ENCODE data around the gene NOTCH1.

DNA sequence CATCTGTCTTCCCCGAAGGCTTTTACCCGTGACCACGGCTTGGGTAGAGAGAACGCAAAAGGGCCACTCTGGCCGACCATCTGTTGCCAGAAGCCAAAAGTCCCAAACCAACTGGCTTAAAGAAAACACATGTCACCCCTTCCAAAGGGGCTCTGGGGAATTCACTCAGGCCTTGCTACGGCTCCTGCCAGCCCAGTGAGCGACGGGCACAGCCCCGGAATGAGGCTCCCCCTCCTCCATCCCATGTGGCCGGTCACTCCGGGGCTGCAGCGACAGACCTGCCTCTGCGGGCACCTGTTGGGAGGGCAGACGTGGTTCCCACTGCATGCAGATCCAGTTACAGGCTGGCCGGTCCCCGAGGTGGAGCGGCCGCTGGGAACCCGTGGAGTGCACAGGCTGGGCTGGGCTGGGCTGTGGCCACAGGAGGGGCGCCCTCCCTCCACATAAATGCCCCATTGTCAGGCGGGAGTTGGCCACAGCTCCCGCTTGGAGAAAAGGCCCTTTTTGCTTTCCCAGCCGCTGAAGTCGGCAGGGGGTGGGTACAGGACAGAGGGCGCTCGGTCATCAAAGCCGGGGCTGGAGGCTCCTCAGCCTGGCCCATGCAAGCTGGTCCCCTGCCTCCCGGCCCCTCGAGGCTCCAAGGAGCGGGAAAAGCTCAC is 19.9 kb downstream of the NOTCH1 start:
- TF ChIP-seq POLR2A (IDR thresholded peaks at IDR 0.05; ENCODE audit: insufficient read depth in 1 of 2, low read depth in 2 of 2, low read length in 2 of 2) (no peak), PPARG (CRISPR knock-in tag; conservative IDR thresholded peaks at IDR 0.05) (no peak), ARNTL (CRISPR knock-in tag; IDR thresholded peaks at IDR 0.05) (no peak), FOXP1 (IDR thresholded peaks at IDR 0.05) (no peak), FOXP1 (CRISPR knock-in tag; IDR thresholded peaks at IDR 0.05) (no peak), FOSL1 (CRISPR knock-in tag; IDR thresholded peaks at IDR 0.05; ENCODE audit: borderline replicate concordance) (no peak), NFE2L1 (CRISPR knock-in tag; IDR thresholded peaks at IDR 0.05; ENCODE audit: borderline replicate concordance) (no peak), ZFP37 (CRISPR knock-in tag; IDR thresholded peaks at IDR 0.05; ENCODE audit: borderline replicate concordance) (no peak), TCF7L2 (IDR thresholded peaks at IDR 0.05; ENCODE audit: low read depth, low read length) (no peak), ATAD3A (CRISPR knock-in tag; IDR thresholded peaks at IDR 0.05) (no peak), ZSCAN30 (CRISPR knock-in tag; IDR thresholded peaks at IDR 0.05) (no peak)
- TF ChIP-seq, protein P1, sequence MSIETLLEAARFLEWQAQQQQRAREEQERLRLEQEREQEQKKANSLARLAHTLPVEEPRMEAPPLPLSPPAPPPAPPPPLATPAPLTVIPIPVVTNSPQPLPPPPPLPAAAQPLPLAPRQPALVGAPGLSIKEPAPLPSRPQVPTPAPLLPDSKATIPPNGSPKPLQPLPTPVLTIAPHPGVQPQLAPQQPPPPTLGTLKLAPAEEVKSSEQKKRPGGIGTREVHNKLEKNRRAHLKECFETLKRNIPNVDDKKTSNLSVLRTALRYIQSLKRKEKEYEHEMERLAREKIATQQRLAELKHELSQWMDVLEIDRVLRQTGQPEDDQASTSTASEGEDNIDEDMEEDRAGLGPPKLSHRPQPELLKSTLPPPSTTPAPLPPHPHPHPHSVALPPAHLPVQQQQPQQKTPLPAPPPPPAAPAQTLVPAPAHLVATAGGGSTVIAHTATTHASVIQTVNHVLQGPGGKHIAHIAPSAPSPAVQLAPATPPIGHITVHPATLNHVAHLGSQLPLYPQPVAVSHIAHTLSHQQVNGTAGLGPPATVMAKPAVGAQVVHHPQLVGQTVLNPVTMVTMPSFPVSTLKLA (IDR thresholded peaks at IDR 0.05), result no peak
- TF ChIP-seq, protein P2, sequence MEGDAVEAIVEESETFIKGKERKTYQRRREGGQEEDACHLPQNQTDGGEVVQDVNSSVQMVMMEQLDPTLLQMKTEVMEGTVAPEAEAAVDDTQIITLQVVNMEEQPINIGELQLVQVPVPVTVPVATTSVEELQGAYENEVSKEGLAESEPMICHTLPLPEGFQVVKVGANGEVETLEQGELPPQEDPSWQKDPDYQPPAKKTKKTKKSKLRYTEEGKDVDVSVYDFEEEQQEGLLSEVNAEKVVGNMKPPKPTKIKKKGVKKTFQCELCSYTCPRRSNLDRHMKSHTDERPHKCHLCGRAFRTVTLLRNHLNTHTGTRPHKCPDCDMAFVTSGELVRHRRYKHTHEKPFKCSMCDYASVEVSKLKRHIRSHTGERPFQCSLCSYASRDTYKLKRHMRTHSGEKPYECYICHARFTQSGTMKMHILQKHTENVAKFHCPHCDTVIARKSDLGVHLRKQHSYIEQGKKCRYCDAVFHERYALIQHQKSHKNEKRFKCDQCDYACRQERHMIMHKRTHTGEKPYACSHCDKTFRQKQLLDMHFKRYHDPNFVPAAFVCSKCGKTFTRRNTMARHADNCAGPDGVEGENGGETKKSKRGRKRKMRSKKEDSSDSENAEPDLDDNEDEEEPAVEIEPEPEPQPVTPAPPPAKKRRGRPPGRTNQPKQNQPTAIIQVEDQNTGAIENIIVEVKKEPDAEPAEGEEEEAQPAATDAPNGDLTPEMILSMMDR (CRISPR knock-in tag; IDR thresholded peaks at IDR 0.05), result peak; percentile 67
